Measurements from ENCODE around the gene PRLR.

DNA sequence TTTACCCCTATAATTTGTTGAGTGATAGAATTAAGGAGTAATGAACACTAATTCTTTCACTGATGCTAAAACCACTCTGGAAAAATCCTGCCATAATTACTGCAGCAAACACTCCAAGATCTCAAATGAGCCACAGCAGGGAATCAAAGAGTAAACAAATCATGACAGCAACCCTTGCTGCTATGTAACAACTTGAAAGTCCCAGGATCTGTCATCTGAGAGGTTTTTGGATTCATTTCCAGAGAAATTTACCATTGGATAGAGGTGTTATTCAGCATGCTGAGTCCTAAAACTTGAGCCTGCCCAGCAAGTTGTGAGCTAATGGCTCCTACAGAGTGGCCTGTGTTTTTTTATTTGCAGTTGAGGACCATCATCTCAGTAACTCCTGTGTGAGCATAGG lies 59.2 kb downstream of the PRLR start:
- TF ChIP-seq, protein P1, sequence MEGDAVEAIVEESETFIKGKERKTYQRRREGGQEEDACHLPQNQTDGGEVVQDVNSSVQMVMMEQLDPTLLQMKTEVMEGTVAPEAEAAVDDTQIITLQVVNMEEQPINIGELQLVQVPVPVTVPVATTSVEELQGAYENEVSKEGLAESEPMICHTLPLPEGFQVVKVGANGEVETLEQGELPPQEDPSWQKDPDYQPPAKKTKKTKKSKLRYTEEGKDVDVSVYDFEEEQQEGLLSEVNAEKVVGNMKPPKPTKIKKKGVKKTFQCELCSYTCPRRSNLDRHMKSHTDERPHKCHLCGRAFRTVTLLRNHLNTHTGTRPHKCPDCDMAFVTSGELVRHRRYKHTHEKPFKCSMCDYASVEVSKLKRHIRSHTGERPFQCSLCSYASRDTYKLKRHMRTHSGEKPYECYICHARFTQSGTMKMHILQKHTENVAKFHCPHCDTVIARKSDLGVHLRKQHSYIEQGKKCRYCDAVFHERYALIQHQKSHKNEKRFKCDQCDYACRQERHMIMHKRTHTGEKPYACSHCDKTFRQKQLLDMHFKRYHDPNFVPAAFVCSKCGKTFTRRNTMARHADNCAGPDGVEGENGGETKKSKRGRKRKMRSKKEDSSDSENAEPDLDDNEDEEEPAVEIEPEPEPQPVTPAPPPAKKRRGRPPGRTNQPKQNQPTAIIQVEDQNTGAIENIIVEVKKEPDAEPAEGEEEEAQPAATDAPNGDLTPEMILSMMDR (IDR thresholded peaks at IDR 0.05; ENCODE audit: poor library complexity): no peak
- TF ChIP-seq EZH2 (IDR thresholded peaks at IDR 0.05; ENCODE audit: borderline replicate concordance): no peak

All from hepatocyte (in vitro differentiated cells).